ENCODE results near the gene NFS1. TPM values are rescaled to one million over a fixed set of nuclear protein-coding genes. Genes with fewer than 3 reads are reported as not detected.

Gene NFS1
- total and polyA plus RNA-seq, 2 donors (not counting 1 experiment from before 2014, with no cell fraction given), result 29.0 to 30.6 TPM

GRCh38 chr20:35664466-35665206 is 34.5 kb downstream of the NFS1 start, which contains the start of the genes CPNE1 and RBM12:
CPNE1 (minus strand) TSS chr20:35664900; CDS start chr20:35632923, 31,977 bp downstream.
RBM12 (minus strand) TSS chr20:35664900; CDS start chr20:35655322, 9,578 bp downstream.
- H3K27ac Mint-ChIP-seq, result peak within 1 kb of the TSS; percentile 100
- intact Hi-C loops (cut with micrococcal nuclease), result loop anchor here (1.0 to 2.0 kb wide), 6 partner anchors 35 to 290 kb away; partner anchors contain the start of genes ERGIC3, NFS1, RBM39 and ROMO1
- no peaks in the 10 kb centered on the region for H3K27me3 ChIP-seq (replicated peaks in 1 of 4; ENCODE audit: control extremely low read depth in 1 of 4, control insufficient read depth in 3 of 4, insufficient read depth in 4 of 4, low read length in 3 of 4)
- H3K27ac ChIP-seq (ENCODE audit: low read length in 2 of 2), result peak within 1 kb of the TSS; percentile 96 to 97
- H3K79me2 ChIP-seq (ENCODE audit: control insufficient read depth, insufficient read depth, low read length), result peaks cover 53% of the 10 kb centered on the region
- no peak for TF ChIP-seq EZH2 (IDR thresholded peaks at IDR 0.05; ENCODE audit: borderline replicate concordance, insufficient read depth, low read depth, low read length, poor library complexity, severe bottlenecking)
- TF ChIP-seq CTCF (IDR thresholded peaks at IDR 0.05), result no peak
- H3K4me1 ChIP-seq (ENCODE audit: control insufficient read depth in 2 of 2, insufficient read depth in 2 of 2, low read length in 2 of 2), result peaks cover 39 to 42% of the 10 kb centered on the region in 2 donors
- peaks cover 48% of the 10 kb centered on the region for H3K4me1 Mint-ChIP-seq
- ChIA-PET CTCF (interaction anchor here (0.6 to 1.8 kb wide), 5 partner anchors 25 to 219 kb away, joined by 3 to 6 read pairs (median 4); partner anchors contain the start of gene SPAG4), POLR2A (interaction anchor here (0.8 to 3.7 kb wide), 10 partner anchors 19 to 289 kb away, joined by 3 to 38 read pairs (median 4); partner anchors contain the start of genes ERGIC3, NFS1, PHF20 and RBM39)
- H4K20me1 ChIP-seq (ENCODE audit: control insufficient read depth, insufficient read depth, low read length, poor library complexity, severe bottlenecking), result peaks cover 5% of the 10 kb centered on the region
- DNase-seq (peak; percentile 96), ATAC-seq (ENCODE audit: low read depth) (peak; percentile 77)
- H2AFZ ChIP-seq (ENCODE audit: insufficient read depth, low read depth, low read length, poor library complexity, severe bottlenecking), result peak within 1 kb of the TSS; percentile 92
- H3K36me3 ChIP-seq (replicated peaks in 1 of 2; ENCODE audit: control extremely low read depth in 1 of 2, control insufficient read depth in 1 of 2, extremely low read depth in 1 of 2, insufficient read depth in 2 of 2, low read length in 1 of 2), result peaks cover 0 to 10% of the 10 kb centered on the region in 2 experiments
- H3K4me3 ChIP-seq (ENCODE audit: control extremely low read depth in 1 of 5, extremely low read depth in 1 of 5, insufficient read depth in 1 of 5, low read depth in 2 of 5, low read length in 4 of 5), result peak within 1 kb of the TSS; percentile 76 to 98 (median 90)
- WGBS (ENCODE audit: insufficient coverage), result 0% methylated on average over 59 of the region's 61 CpGs
- H3K4me2 ChIP-seq (replicated peaks; ENCODE audit: low read depth, low read length, poor library complexity, severe bottlenecking), result peak within 1 kb of the TSS; percentile 84
- peak within 1 kb of the TSS; percentile 90 for H3K9ac ChIP-seq (ENCODE audit: low read length)
- no peaks in the 10 kb centered on the region for H3K27me3 Mint-ChIP-seq
- H3K4me3 Mint-ChIP-seq, result peak within 1 kb of the TSS; percentile 92
- no peaks in the 10 kb centered on the region for H3K9me3 ChIP-seq (ENCODE audit: control extremely low read depth in 1 of 3, control insufficient read depth in 2 of 3, insufficient read depth in 1 of 3, low read length in 2 of 3)
- H3K9me3 Mint-ChIP-seq (ENCODE audit: insufficient read depth), result no peaks in the 10 kb centered on the region
